CD8-positive, alpha-beta memory T cell (primary cell): ENCODE data around the gene C1GALT1C1L. TPM values are rescaled to one million over a fixed set of nuclear protein-coding genes. Genes with fewer than 3 reads are reported as not detected.

Source experiments
- polyA plus RNA-seq: library from polyadenylated mRNA; unstranded; fragments of 300-500 nt; fragmentation: Illumina TruSeq; gene quantifications from one replicate; pipeline ENCODE4 v1.2.3, GENCODE V29; 2021
- total RNA-seq, 2 experiments: library from RNA; stranded (reverse); gene quantifications; one replicate each; pipeline ENCODE4 v1.2.3, GENCODE V29; 2021

C1GALT1C1L gene
- total and polyA plus RNA-seq, 3 experiments from 2014 or later = 0.20 TPM; not detected in 2

Other genes starting within 250 kb of the C1GALT1C1L start
- gene THADA, start 80.4 kb downstream of the C1GALT1C1L start, total RNA-seq = 10 to 100 TPM; 45.8 to 48.7 TPM
- 12.2 TPM for gene THADA, start 80.4 kb downstream of the C1GALT1C1L start, polyA plus RNA-seq
- gene PLEKHH2, start 39.2 kb downstream of the C1GALT1C1L start, total RNA-seq = under 1 TPM; 0.48 to 0.49 TPM
- not detected for gene PLEKHH2, start 39.2 kb downstream of the C1GALT1C1L start, polyA plus RNA-seq
- gene DYNC2LI1, start 97.6 kb upstream of the C1GALT1C1L start, total RNA-seq = 10 to 100 TPM; 12.7 to 14.2 TPM
- gene DYNC2LI1, start 97.6 kb upstream of the C1GALT1C1L start, polyA plus RNA-seq = 5.3 TPM
- gene ABCG5, start 162.4 kb upstream of the C1GALT1C1L start, total RNA-seq = not detected
- gene ABCG5, start 162.4 kb upstream of the C1GALT1C1L start, polyA plus RNA-seq = not detected
- not detected for gene ABCG8, start 162.5 kb upstream of the C1GALT1C1L start, total RNA-seq
- gene ABCG8, start 162.5 kb upstream of the C1GALT1C1L start, polyA plus RNA-seq = not detected